HG02798 (cell line): ENCODE data around the gene KCNH1.
"Not testable (repeated sequence)": the region's sequence is repeated elsewhere in the genome, so short reads cannot be mapped to it uniquely, and the experiment has no call there.

Source experiments
- ATAC-seq: cut with Tn5 transposase; IDR thresholded peaks from one replicate; pipeline ENCODE4 v1.9.1; 2021; ENCODE audit warnings: mild to moderate bottlenecking; ENCODE audit not compliant: unreplicated experiment, poor library complexity

Gene KCNH1

DNA sequence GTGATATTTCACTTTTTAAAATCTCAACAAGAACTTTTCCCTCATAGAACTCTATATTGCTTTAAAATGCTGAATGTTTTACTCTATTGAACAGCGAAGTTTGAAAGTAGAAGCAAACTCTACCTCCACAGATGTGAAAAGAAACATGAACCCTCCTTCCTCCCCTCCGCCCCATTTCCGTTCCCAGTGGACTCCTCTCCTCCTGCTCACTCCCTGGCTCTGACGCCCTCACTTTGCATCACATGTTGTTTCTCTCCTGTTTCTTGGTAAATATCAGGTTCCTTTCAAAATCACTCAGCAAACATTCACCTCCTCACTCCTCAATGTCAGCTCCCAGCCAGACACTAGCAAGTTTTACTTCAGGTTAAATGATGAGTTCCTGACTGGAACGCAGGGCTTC is 34.6 kb downstream of the KCNH1 start:
- no peak for ATAC-seq

DNA sequence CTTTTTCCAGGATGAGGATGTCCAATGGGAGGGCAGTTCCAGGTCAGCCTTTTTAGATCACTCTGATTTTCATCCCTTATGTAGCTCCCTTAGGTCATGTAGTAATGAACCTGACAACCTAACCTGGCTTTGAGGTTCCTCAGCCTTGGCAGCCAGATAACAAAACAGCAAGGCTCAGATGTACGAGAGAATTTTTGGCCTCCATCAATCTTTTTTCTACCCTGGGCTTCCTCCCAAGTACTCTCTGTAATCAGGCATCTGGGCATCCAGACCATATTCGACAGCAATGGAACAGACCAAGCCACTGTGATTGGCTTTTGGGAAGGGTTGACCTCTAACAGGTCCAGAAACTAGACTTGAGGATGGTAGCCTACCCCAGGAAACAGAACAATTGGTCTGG is 38.6 kb downstream of the KCNH1 start:
- no peak for ATAC-seq

GRCh38 chr1:211092955-211093354 is 41.0 kb downstream of the KCNH1 start:
- no peak for ATAC-seq

DNA sequence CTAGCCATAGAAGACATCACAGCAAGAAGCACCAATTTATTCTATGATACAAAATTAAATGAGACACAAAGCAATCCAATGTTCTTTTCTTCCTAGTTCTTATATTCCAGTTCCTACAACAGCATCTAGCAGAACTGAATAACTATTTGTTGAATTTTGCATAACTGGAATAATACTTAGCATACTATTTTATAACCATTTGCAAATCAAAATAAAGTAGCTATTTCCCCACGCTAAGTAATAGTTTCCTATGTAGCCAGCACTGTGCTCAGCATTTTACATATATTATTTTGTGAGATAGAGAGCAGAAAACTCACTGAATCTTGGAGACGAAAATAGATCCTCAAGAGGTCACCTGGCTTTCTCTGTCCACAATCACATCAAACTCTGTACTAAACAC is 42.1 kb downstream of the KCNH1 start:
- ATAC-seq: no peak

GRCh38 chr1:211089536-211089935 is 44.4 kb downstream of the KCNH1 start:
- no peak for ATAC-seq

DNA sequence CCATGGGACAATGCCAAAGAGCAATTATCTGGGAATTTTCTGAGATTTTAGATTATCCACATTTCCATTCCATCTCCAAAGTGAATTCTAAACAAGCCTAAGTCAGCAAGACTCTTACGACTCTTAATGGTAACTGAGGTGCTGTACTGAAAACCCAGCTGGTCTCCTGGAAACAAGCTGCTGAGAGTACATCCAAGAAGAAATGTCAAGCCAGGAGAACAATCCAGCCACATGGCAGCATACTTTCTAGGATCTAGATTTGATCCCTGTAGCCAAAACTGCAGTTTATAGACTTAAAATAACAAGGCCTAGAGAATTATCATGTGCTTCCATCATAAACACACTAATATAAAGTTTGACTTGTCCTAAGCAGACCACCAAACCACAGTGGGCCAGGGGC is 45.8 kb downstream of the KCNH1 start:
- no peak for ATAC-seq

GRCh38 chr1:211082824-211083223 is 51.1 kb downstream of the KCNH1 start:
- ATAC-seq: no peak

DNA sequence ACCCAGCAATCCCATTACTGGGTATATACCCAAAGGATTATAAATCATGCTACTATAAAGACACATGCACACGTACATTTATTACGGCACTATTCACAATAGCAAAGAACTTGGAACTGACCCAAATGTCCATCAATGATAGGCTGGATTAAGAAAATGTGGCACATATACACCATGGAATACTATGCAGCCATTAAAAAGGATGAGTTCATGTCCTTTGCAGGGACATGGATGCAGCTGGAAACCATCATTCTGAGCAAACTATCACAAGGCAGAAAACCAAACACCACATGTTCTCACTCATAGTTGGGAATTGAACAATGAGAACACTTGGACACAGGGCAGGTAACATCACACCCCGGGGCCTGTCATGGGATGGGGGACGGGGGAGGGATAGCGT is 52.5 kb downstream of the KCNH1 start:
- ATAC-seq: not testable (repeated sequence)

DNA sequence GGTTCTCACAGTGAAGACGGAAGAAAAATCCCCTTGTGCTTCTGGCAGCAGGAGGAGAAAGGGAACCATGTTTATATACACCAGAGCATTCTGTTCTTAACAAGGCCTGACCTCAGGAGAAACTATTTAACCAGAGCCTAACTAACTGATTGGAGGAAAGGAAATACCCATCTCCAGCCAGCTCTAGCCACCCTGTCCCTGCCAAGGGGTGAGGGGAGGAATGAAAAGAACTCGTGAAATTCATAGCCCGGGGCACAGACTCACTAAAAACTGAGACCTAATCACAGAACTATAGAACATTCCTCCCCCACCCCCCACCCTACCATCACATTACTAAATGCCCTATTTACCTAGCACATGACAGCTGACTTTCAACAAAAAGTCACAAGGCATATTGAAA is 65.0 kb downstream of the KCNH1 start:
- ATAC-seq: no peak

- ATAC-seq: no peak
Observed at GRCh38 chr1:211066781-211067384, 67.1 kb downstream of the KCNH1 start.

DNA sequence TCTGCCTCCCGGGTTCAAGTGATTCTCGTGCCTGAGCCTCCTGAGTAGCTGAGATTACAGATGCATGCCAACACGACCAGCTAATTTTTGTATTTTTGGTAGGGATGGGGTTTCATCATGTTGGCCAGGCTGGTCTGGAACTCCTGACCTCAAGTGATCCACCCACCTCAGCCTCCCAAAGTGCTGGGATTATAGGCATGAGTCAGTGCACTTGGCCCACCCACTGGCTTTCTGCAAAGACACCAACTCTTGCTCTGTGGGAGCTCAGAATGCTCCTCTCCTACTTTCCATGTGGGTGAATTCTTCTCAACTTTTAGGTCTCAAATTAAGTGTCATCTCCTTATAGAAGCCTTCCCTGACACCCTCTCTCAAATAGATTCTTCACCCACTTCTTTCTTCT is 92.1 kb downstream of the KCNH1 start:
- ATAC-seq: not testable (repeated sequence)

DNA sequence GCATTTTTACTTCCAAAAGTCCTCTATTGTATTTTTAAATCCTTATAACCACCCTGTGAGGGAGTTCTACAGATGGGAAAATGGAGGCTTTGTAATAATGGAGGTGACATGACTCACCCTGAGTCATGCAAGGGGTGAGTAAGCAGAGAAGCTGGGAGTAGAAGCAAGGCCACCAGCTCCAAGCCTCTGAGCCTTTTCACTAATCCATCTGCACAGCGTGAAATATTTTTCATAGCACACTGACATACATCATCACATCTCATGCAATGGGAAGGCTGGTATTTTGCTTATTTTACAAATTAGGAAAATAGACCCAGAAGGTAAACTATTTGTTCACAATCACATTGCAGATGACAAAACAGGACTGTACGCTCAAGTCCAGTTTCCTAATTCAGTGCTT is 96.9 kb downstream of the KCNH1 start:
- ATAC-seq: no peak

GRCh38 chr1:211036381-211037060 is 97.4 kb downstream of the KCNH1 start:
- no peak for ATAC-seq

DNA sequence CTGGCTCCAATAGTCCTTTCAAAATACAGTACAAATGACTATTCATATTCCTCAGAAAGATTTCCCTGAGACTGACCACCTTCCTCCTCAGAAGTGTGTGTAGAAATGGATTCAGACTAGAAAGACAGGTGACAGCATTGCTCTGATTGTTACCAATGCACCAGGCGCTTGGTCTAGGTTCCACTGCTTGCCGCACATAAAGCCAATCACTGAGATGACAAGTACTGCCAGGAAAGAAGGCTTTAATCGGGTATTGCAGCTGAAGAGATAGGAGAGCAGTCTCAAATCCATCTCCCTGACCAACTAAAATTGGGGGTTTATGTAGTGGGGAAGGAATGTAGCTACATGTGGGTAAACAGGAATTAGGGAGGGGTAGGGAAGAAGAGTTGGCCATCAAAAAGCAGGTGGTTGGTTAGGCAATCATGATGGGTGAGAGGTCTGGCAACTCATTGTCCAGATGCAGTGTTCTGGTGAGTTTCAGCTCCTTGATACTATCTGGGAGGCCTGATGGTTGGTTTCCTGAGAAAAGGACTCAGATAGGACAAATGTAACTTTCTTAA is 98.0 kb downstream of the KCNH1 start:
- no peak for ATAC-seq

DNA sequence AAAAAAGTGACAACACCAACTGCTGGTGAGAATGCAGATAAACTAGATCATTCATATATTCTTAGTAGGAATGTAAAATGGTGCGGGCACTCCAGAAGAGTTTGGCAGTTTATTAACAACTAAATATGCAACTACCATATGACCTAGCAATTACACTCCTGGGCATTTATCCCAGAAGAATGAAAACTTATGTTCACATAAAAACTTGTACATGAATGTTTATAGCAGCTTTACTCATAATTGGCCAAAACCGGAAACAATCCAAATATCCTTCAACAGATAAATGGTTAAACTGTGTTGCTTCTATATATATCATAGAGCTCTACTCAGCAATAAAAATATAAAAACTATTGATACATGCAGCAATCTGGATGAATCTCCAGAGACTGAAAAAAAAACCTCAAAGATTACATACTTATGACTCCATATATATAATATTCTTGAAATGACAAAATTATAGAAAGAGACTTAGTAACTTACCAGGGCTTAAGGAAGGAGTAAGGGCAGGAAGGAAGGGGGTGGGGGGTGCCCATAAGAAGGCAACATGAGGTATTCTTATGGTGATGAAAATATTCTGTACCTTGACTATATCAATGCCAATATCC is 99.9 kb downstream of the KCNH1 start:
- no peak for ATAC-seq

DNA sequence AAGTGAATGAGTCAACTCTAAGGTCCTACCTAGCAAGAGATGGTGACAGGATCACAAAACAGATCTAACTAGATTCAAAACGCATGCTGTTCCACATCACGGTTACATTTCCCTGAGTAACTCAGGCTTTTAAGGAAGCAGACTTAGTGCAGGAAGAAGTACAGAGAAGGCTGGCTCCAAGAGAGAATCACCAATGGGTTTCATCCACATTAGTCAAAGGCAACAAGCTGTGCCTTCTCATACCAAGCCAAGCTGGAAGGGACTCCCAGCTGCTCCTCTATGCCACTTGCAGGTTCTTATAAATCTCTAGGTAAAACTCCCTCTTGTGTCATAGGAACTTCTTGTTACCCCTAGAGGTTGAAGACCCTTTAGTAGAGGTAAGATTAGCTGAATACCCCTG is 109.0 kb downstream of the KCNH1 start:
- no peak for ATAC-seq

DNA sequence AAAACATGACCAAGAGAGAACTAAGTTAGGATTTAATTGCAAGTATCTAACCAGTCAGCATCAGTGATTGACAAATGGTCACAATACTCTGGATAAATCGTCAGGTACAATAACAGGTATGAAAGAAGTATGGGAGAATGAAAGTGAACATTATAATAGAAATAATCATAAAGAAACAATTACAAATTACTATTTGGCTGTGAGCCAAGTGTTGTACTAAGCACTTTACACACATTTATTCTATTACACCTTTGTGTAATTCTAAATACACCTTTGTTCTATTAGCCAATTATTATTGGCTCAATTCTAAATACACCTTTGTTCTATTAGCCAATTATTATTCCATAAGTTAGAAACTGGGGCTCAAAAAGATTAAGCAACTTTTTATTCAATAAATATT is 114.7 kb downstream of the KCNH1 start:
- no peak for ATAC-seq

- ATAC-seq: no peak
Observed at GRCh38 chr1:211018690-211019089, 115.3 kb downstream of the KCNH1 start.

GRCh38 chr1:211017075-211017718 is 116.8 kb downstream of the KCNH1 start:
- ATAC-seq: no peak

GRCh38 chr1:211014275-211014674 is 119.7 kb downstream of the KCNH1 start:
- ATAC-seq: no peak
